T-helper 17 cell (primary cell): ENCODE data around the gene DNAAF8. TPM values are rescaled to one million over a fixed set of nuclear protein-coding genes. Genes with fewer than 3 reads are reported as not detected.

Experiments used
- ATAC-seq: fragments of 150-1000 bp; cut with Tn5 transposase; 2 replicates; pipeline ENCODE4 v1.10.0; 2021; ENCODE audit warnings: mild to moderate bottlenecking, moderate library complexity
- DNase-seq, 3 donors: peaks; one replicate each; pipeline versions ENCODE4 v3.0.0 to v3.0.0-alpha.2; 2020 to 2021
- H3K9me3 ChIP-seq: one replicate; pipeline ENCODE4 v1.7.0; 2013; ENCODE audit warnings: low read length, mild to moderate bottlenecking; ENCODE audit not compliant: control insufficient read depth, poor library complexity, severe bottlenecking
- H3K27ac Mint-ChIP-seq: one replicate; pipeline ENCODE4 v1.8.0; 2022; ENCODE audit warnings: mild to moderate bottlenecking, moderate library complexity, mixed read lengths
- H3K27me3 Mint-ChIP-seq: one replicate; pipeline ENCODE4 v1.8.0; 2022; ENCODE audit warnings: mixed read lengths
- H3K36me3 Mint-ChIP-seq: one replicate; pipeline ENCODE4 v1.8.0; 2022; ENCODE audit warnings: low read depth, mixed read lengths
- H3K4me1 Mint-ChIP-seq: one replicate; pipeline ENCODE4 v1.8.0; 2022; ENCODE audit warnings: mild to moderate bottlenecking, mixed read lengths
- H3K4me3 Mint-ChIP-seq: one replicate; pipeline ENCODE4 v1.8.0; 2022; ENCODE audit warnings: mild to moderate bottlenecking, moderate library complexity, mixed read lengths
- total RNA-seq, 4 donors: library from RNA in 2 of 4; stranded (reverse) in 2 of 4; gene quantifications; one replicate each; pipeline ENCODE4 v1.2.3 and lab custom pipeline; 2022 to 2026

The DNAAF8 gene
- total RNA-seq (not detected), total RNA-seq (lab: John Stamatoyannopoulos, UW) (0.15 to 0.46 reads per million in 2 donors)

DNA sequence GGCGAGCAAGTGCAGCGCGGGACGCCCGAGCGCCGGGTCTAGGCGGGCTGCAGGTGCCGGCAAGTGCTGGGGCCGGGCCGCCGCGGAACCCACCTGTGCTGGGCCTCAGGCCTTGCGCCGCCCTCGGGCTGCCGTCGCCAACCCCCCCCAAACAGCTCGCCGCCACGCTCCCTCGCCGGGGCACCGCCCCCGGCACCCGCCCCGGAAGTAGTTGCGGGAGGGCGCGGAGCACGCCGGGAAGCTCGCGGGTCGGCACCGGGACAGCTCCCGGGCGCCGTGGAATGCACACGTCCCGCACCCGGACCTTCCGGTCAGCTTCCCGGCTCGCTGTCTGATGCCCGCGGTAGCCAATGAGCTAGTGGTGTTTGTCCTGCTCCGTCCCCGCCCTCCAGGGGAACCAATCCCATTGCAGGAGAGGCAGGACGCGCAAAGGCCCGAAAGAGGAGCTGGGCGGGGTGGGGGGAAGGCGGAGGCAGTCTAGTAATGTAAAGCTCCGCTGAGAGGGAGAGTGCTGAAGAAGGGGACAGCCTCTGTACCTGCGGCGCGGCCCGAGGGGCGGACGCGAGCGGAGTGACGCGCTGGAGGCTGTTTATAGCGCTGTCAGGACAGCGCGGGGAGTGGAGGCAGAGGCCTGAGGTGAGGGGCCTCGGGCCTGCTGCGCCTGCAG lies at the start of gene DNAAF8, which contains the start of gene ANKS3:
Gene DNAAF8 (plus strand): TSS at position 475 of the 667 bp plus-strand sequence. CDS start 1,978 bp downstream, outside the sequence.
Gene ANKS3 (minus strand): TSS at position 209 of the 667 bp plus-strand sequence. CDS start 4,122 bp downstream, outside the sequence.
- no peaks in the 10 kb centered on the region for H3K9me3 ChIP-seq
- Mint-ChIP-seq H3K27ac (peak within 1 kb of the TSS; percentile 85), H3K36me3 (peaks cover 2% of the 10 kb centered on the region), H3K27me3 (no peaks in the 10 kb centered on the region), H3K4me1 (peaks cover 19% of the 10 kb centered on the region), H3K4me3 (peak within 1 kb of the TSS; percentile 94)
- DNase-seq = peak; percentile 66 to 80 (median 76)
- peak; percentile 82 for ATAC-seq

DNA sequence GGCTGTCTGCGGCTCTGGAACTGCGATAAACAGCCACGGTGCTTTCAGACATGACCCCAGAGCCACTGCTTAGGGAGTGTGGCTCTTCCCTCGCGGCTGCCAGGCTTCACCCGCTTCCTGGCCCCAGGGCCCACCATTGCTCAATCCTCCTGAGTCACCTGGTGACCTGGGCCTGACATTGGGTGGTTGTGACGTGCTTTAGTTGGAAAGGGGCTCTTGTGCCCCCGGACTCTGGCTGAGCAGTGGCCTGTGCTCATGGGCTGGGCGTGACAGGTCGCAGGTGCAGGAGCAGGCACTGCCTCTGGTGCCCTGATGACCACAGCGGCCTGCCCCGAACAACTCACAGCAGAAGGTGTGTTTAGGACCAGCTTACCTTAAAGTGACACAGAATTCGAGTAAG lies 49.6 kb upstream of the DNAAF8 start:
- H3K36me3 Mint-ChIP-seq = peaks cover 5% of the 10 kb centered on the region
- H3K9me3 ChIP-seq = no peaks in the 10 kb centered on the region
- peaks cover 4% of the 10 kb centered on the region for H3K4me1 Mint-ChIP-seq
- H3K4me3 Mint-ChIP-seq = no peak overlapping the region
- no peaks in the 10 kb centered on the region for H3K27me3 Mint-ChIP-seq
- DNase-seq (no peak), ATAC-seq (no peak)
- no peak overlapping the region for H3K27ac Mint-ChIP-seq

DNA sequence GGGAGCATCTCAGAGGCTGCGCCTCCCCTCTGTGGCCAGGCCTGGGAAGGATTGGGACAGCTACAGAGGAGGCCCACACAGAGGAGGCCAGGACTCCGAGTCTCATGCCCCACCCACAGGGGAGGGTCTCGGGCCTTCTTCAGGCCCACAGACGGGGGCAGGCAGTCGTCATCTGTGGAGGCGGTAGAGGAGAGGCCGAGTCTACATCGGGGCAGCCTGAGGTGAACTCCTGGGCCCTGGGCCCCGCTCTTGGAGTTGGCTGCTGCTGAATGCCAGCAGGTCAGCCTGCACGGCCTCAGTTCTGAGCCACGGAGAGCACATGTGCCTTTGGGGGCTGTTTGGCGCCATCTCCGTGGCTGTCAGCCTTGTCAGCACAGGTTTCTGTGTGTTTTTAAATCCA lies 49.0 kb upstream of the DNAAF8 start:
- DNase-seq (no peak), ATAC-seq (no peak)
- Mint-ChIP-seq H3K4me3 (no peak overlapping the region), H3K27ac (no peak overlapping the region), H3K36me3 (peaks cover 5% of the 10 kb centered on the region), H3K4me1 (peaks cover 4% of the 10 kb centered on the region), H3K27me3 (no peaks in the 10 kb centered on the region)
- H3K9me3 ChIP-seq = no peaks in the 10 kb centered on the region

DNA sequence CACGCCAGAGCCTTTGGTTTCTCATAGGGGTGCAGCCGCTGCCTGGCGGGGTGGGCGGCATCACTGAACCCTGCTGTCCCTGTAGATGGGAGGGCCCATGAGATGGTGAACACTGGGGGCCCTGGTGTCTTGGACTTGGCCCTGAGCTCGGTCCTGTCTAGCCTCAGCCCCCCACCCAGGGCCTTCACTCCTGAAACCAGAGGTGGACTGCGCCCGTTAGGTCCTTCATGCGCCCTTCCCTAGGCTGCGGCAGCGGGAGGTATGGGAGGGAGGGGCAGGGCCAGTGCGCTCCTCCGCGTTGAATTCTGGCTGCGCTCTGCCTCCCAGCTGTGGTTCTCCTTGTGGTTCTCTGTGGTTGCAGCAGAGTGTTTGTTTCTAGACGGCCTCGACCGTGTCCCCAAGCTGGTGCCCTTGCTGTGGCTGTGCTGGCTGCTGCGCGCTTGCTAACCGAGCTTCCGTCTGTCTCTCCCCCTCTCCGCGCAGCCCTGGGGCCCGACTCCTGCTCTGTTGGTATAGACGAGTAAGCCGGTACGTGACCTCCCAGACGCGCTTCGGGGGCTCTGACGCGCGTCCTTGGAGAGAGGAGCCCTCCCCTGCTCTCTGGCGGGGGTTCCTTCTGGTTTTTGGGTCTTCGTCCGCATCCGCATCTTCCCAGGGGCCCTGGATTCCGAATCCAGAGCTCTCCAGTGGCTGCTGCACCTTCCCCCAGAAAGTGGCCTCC lies 48.4 kb upstream of the DNAAF8 start:
- H3K36me3 Mint-ChIP-seq = peaks cover 5% of the 10 kb centered on the region
- H3K9me3 ChIP-seq = no peaks in the 10 kb centered on the region
- DNase-seq = no peak
- H3K27me3 Mint-ChIP-seq = no peaks in the 10 kb centered on the region
- ATAC-seq = no peak
- no peak overlapping the region for H3K27ac Mint-ChIP-seq
- H3K4me3 Mint-ChIP-seq = no peak overlapping the region
- H3K4me1 Mint-ChIP-seq = peaks cover 6% of the 10 kb centered on the region

DNA sequence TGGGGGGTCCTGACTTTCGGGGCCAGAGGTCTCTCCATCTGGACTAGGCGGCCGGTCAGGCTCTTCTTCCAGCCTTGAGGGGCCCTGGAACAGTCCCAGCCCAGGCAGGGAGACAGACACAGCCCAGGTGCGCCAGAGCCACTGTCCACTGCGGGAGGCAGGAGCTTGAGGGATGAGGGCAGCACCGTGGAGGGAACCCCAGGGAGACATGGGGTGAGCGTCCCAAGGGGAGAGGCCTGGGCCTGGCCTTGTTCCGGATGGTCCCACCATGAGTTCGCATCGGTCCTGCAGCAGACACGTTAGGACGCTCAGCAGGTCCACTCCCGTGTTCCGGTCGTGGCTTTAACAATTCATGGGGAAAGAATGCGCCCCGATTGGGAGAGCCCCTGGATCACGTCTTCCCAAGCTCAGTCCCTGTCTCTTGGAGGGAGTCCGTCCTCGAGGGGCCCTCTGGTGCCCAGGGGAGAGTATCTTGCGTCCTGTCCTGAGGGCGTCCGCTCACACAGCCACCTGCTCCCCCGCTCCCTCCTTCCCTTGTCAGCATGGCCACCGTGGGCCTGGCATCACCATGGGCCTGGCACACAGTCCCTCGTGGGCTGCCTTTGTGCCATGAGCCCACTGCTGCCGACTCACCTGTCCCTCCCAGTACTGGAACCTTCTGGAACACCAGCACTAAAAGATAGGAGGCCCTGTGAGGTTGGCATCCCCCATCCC lies 47.7 kb upstream of the DNAAF8 start:
- Mint-ChIP-seq H3K27me3 (no peaks in the 10 kb centered on the region), H3K4me3 (no peak overlapping the region), H3K36me3 (peaks cover 4% of the 10 kb centered on the region), H3K4me1 (peaks cover 8% of the 10 kb centered on the region), H3K27ac (no peak overlapping the region)
- ATAC-seq (no peak), DNase-seq (no peak)
- H3K9me3 ChIP-seq = no peaks in the 10 kb centered on the region

DNA sequence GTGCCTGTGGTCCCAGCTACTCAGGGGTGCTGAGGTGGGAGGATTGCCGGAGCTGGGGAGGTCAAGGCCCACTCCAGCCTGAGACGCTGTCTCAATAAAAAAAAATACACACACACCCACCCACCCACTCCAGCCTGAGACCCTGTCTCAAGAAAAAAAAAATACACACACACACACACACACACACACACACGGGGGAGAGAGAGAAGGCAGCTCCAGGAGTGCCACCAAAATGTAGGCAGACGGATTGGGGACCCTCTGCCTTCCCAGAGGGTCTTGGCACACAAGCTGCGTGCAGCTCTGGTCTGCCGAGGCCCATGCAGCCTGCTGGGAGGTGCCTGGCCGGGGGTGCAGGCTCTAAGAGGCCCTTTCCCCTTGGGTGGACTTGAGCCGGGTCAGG lies 46.9 kb upstream of the DNAAF8 start:
- H3K4me3 Mint-ChIP-seq = no peak overlapping the region
- peaks cover 8% of the 10 kb centered on the region for H3K4me1 Mint-ChIP-seq
- H3K9me3 ChIP-seq = no peaks in the 10 kb centered on the region
- DNase-seq = peak in 1 of 3 donors; percentile 0
- no peaks in the 10 kb centered on the region for H3K27me3 Mint-ChIP-seq
- no peak overlapping the region for H3K27ac Mint-ChIP-seq
- ATAC-seq = no peak
- peaks cover 3% of the 10 kb centered on the region for H3K36me3 Mint-ChIP-seq

DNA sequence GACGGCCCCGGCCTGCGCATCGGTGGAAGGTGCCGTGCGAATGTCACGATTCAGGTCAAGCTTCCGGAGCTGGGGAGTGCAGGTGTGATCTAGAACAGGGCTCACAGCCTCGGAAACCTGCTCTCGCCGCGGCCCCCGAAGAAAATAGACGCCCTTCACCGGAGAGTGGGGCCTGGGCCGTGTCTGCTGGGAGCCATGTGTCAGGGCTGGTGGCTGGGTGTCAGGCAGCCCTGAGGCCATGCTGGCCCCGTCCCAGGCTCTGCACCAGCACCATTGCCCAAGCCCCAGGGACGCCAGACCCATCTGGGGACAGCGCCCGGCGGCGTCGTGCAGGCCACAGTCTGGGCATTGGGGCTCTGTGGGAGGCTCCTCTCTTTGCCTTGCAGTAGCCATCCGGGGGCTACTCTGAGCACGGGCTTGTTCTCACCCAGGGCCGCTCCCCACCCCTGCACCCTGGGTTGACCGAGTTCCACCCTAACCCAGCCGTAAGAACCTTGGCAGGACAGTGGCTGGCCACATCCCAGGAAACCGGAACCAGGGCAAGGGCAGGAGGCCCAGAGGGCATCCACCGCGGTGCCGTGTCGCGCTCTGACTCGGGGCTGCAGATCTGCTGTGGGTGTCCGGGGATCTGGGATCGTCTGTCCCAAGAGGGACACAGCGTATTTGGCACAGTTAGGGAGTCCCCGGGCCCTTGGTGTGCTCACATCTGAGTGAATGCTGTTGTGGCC lies 46.2 kb upstream of the DNAAF8 start:
- Mint-ChIP-seq H3K4me3 (no peak overlapping the region), H3K27me3 (no peaks in the 10 kb centered on the region), H3K36me3 (peaks cover 3% of the 10 kb centered on the region), H3K27ac (no peak overlapping the region), H3K4me1 (peaks cover 10% of the 10 kb centered on the region)
- DNase-seq = peak in 1 of 3 donors; percentile 4
- ATAC-seq = no peak
- H3K9me3 ChIP-seq = no peaks in the 10 kb centered on the region

DNA sequence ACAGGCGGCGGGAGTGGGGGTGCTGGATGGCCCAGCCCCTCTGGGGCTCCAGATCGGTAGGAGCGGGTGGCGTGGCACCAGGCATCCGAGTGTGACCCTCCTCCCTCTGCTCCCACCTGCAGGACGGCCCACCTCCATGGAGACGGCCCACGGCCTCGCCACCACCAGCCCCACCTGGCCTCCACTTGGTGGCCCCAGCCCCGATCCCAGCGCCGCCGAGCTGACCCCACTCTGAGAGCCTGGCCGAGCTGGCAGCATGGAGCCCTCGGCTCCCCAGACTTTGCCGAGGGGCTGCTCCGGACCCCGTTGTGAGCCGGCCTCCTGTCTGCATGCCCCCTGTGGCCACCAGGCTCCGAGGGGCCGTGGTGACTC lies 45.7 kb upstream of the DNAAF8 start:
- no peak overlapping the region for H3K27ac Mint-ChIP-seq
- H3K4me1 Mint-ChIP-seq = peaks cover 10% of the 10 kb centered on the region
- no peak overlapping the region for H3K4me3 Mint-ChIP-seq
- no peaks in the 10 kb centered on the region for H3K9me3 ChIP-seq
- ATAC-seq (no peak), DNase-seq (no peak)
- peaks cover 3% of the 10 kb centered on the region for H3K36me3 Mint-ChIP-seq
- H3K27me3 Mint-ChIP-seq = no peaks in the 10 kb centered on the region

DNA sequence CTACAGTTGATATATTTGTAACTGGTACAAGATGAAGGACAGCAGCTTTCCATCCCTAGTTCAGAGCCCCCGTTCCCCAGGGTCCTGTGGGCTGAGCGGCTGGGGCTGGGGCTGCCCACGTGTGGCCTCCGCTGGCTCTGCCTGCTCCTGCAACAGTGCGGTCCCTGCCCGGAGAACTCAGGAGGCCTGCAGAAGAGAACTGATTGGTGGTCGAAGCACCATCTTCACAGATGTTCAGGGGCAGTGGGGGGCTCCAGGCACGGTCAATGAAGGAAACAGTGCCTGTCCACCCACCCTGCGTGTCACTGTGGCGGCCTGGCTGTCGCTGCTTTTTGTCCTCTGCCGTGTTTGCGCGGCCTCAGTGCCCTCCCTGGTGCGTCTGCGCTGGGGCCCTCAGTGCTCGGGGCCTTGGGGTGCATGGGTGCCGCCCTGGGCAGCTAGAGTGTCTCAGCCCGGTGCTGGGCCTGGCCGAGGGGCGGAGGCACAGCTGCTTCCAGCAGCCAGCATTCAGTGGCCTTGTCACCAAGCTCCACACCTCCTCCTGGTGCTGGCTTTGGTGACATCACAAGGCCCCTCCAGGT lies 45.2 kb upstream of the DNAAF8 start:
- Mint-ChIP-seq H3K36me3 (peaks cover 3% of the 10 kb centered on the region), H3K4me3 (no peak overlapping the region), H3K4me1 (peaks cover 10% of the 10 kb centered on the region), H3K27ac (no peak overlapping the region), H3K27me3 (no peaks in the 10 kb centered on the region)
- no peaks in the 10 kb centered on the region for H3K9me3 ChIP-seq
- DNase-seq (no peak), ATAC-seq (no peak)

DNA sequence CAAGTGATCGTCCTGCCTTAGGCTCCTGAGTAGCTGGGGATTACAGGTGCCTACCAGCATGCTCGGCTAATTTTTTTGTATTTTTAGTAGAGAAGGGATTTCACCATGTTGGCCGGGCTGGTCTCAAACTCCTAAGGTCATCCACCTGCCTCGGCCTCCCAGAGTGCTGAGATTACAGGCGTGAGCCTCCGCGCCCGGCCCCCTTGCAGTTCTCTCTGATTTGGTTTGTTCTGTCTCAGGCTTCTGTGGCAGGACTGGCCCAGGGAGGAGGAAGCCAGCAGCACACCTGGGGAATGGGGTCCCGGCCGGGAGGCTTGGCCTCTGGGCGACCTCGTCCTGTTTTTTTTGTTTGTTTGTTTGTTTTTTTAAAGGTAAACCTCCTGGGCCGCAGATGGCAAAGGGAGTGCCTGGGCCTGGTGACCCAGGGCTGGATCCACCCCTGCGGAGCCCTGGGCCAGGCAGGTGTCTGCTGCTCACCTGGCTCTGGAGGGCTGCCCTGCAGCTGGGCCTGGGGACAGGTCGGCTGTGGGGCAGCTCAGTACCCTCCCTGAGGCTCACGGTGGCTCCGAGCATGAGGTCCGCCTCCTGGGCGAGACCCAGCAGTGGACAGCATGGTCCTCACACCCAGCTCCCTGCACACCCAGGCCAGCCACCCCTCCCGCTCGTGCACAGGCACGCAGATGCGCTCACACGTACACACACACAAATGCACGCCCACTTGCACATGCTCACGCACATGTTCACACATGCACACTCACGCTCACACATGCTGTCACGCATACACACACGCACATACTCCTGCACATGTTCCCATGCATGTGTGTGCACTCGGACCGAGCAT lies 44.3 kb upstream of the DNAAF8 start:
- Mint-ChIP-seq H3K27me3 (no peaks in the 10 kb centered on the region), H3K36me3 (peaks cover under 1% of the 10 kb centered on the region), H3K4me3 (no peak overlapping the region), H3K27ac (peak overlapping the region; percentile 16), H3K4me1 (peaks cover 8% of the 10 kb centered on the region)
- ATAC-seq (no peak), DNase-seq (no peak)
- no peaks in the 10 kb centered on the region for H3K9me3 ChIP-seq

DNA sequence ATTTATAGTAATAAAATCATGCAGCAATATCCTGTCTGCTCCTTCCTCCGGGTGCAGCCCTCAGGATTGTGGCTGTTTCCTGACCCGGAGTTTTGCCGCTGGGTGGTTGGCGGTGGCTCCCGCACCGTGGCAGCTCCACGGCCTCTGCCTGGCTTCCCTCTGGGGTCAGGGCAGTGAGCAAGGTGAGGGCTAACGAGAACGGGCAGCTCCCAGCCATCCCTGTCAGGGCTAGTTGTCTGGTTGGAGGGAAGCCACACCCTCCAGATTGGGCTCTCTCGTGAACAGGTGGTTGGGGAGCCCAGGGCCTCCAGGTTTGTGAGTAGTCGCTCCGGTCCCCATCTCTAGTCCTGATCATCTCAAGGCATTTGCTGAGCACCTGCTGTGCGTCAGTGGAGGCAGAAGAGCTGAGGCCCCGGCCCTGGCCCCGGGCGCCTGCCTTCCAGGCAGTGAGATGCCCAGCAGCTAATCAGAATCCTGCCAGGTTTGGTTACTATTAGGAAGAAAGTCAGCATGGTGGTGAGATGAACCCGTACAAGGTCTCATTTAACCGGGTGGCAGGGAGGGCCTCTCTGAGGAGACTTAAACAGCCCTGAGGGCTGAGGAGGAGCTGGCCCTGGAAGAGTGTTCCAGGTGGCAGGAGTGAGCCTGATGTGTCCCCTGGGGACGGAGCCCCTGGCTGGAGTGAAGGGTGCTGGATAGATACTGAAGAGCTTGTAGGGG lies 43.2 kb upstream of the DNAAF8 start:
- Mint-ChIP-seq H3K27me3 (no peaks in the 10 kb centered on the region), H3K4me1 (peaks cover 8% of the 10 kb centered on the region), H3K27ac (no peak overlapping the region), H3K4me3 (peak overlapping the region; percentile 67), H3K36me3 (no peaks in the 10 kb centered on the region)
- ATAC-seq (no peak), DNase-seq (no peak)
- no peaks in the 10 kb centered on the region for H3K9me3 ChIP-seq
